Measurements from ENCODE around the gene SLC35G6.
A peak's percentile ranks its signal among the peaks of the same experiment; 100 is the strongest.
"Not testable (repeated sequence)": the region's sequence is repeated elsewhere in the genome, so short reads cannot be mapped to it uniquely, and the experiment has no call there.

SLC35G6 gene

DNA sequence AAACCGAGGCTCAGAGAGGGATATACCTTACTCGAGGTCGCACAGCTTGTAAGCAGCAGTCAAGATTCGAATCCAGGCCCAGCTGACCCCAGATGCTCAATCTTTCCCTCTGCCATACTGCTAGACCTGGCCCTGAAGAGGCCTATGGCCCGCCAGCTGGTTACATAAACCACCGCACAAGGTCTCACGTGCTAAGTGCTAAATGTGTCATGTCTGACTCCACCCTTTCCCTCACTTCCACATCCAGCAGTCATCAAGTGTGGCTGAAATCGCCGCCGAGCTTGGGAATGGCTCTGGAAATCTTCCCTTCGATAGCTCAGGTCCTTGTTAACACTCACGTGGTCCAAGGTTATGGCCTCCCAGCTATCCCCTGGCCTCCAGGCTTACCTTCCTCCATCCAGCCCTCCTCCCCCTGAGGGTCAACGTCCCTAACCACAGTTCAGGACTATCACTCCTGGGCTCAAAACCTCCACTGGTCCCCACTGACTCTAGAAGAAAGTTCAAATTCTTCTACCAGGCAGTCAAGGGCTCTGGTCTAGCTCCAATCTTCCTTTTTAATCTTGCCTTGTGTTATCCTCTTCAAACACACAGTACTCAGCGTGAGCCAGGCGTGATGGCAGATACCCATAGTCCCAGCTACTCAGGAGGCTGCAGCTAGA is 5.4 kb upstream of the SLC35G6 start:
- Histone ChIP-seq H3K4me3 (ENCODE audit: low read length) (no peak overlapping the region), H3K9ac (ENCODE audit: low read depth, low read length) (no peak overlapping the region), H3K4me1 (ENCODE audit: control insufficient read depth, insufficient read depth, low read length) (peaks cover 40% of the 10 kb centered on the region)

DNA sequence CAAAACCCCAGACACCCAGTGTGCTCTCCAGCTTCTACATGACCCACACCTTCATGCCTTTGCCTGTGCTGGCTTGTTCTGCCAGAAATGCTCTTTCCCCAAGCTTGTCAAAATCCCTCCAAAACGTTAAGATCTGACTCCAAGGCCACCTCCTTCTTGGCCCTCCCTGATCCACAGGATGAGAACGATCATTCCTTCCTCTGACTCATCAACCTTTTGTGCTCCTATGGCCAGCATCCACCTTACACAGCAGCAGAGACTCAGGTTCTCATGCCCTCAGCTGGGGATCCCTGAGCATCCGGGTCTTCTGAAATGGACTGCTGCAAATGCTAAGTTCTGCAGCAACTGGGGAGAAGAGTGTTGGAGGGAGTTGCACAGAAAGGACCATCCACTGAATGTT is 4.8 kb upstream of the SLC35G6 start:
- no peak overlapping the region for H3K9ac ChIP-seq (ENCODE audit: low read depth, low read length)

More for the DNA sequence above, 5.4 kb upstream of the SLC35G6 start:
- no peaks in the 10 kb centered on the region for H3K9me3 ChIP-seq (replicated peaks; ENCODE audit: low read length)
- peaks cover 5% of the 10 kb centered on the region for H3K36me3 ChIP-seq (ENCODE audit: insufficient read depth, low read length)
- H3K4me2 ChIP-seq (ENCODE audit: low read length), result peak overlapping the region; percentile 87
- no peaks in the 10 kb centered on the region for H3K27me3 ChIP-seq (ENCODE audit: control insufficient read depth, insufficient read depth, low read length)

DNA sequence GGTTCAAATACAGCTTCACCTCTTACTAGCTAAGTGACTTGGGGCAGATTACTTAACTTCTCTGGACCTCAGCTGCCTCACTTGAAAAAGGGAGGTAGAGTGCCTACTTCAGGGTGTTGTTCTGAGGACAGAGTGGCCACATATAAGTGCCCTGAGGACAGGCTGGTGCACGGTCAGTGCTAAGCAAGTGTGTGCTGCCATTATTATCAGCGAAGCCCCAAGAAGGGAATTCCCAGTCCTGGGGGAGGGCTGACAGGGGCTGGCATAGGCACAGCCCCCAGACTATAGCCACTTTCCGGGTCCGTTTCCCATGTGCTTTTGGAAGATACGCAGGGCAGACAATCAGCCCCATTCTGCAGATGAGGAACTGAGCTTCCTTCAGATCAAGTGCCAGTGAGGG is 4.3 kb upstream of the SLC35G6 start:
- Histone ChIP-seq H3K27me3 (ENCODE audit: control insufficient read depth, insufficient read depth, low read length) (no peaks in the 10 kb centered on the region), H3K36me3 (ENCODE audit: insufficient read depth, low read length) (peaks cover 5% of the 10 kb centered on the region), H3K4me3 (ENCODE audit: low read length) (peak overlapping the region; percentile 79), H3K9me3 (replicated peaks; ENCODE audit: low read length) (no peaks in the 10 kb centered on the region), H3K9ac (ENCODE audit: low read depth, low read length) (peak overlapping the region; percentile 93), H3K4me1 (ENCODE audit: control insufficient read depth, insufficient read depth, low read length) (peaks cover 40% of the 10 kb centered on the region), H3K4me2 (ENCODE audit: low read length) (peak overlapping the region; percentile 87)

More for the DNA sequence above, 4.8 kb upstream of the SLC35G6 start:
- no peaks in the 10 kb centered on the region for H3K27me3 ChIP-seq (ENCODE audit: control insufficient read depth, insufficient read depth, low read length)
- H3K4me3 ChIP-seq (ENCODE audit: low read length), result peak overlapping the region; percentile 8
- H3K4me2 ChIP-seq (ENCODE audit: low read length), result peak overlapping the region; percentile 87
- H3K4me1 ChIP-seq (ENCODE audit: control insufficient read depth, insufficient read depth, low read length), result peaks cover 40% of the 10 kb centered on the region
- H3K9me3 ChIP-seq (replicated peaks; ENCODE audit: low read length), result no peaks in the 10 kb centered on the region
- H3K36me3 ChIP-seq (ENCODE audit: insufficient read depth, low read length), result peaks cover 5% of the 10 kb centered on the region

DNA sequence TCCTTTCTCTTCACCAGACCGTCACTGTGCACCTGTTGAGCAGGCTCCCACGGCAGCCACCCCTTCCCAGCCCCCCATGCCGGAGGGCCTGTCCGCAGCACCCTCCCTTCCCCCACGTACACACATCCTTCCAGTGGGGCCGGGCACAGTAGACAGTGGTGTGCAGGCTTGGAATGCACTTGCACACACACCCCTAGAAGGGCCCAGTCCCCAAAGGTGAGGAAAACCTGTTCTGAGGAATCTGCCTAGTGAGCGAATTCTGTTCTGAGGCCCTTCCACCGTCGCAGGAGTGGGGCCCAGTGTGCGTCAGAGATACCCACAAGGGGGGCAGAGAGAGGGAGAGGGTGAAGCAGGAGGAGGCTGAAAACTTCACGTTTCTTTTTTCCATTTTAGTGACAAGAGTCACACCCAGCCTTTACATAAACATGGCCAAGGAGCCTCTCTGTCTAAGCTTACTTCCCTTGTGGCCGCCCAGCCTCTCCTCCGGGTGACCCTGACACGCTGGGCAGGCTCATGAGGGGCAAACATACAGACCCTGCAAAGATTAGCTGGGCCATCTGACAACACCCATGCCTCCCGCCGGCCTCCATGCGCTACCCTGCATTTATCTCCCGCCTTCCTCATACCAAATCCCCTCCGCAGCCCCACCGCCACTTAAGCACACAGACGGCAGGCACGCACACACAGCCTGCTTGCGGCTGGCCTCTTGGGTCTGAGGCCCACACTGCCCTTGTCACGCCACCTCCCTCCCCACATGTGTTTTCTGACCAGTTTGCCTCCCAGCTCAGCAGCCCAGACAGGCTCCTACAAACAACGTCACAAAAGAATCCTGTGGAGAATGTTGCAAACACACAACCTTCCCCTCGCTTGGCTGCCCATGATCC is 3.6 kb upstream of the SLC35G6 start:
- Histone ChIP-seq H3K9me3 (replicated peaks; ENCODE audit: low read length) (no peaks in the 10 kb centered on the region), H3K4me2 (ENCODE audit: low read length) (peak overlapping the region; percentile 87), H3K4me1 (ENCODE audit: control insufficient read depth, insufficient read depth, low read length) (peaks cover 40% of the 10 kb centered on the region), H3K9ac (ENCODE audit: low read depth, low read length) (peak overlapping the region; percentile 93), H3K4me3 (ENCODE audit: low read length) (peak overlapping the region; percentile 79), H3K36me3 (ENCODE audit: insufficient read depth, low read length) (peaks cover 5% of the 10 kb centered on the region), H3K27me3 (ENCODE audit: control insufficient read depth, insufficient read depth, low read length) (no peaks in the 10 kb centered on the region)

DNA sequence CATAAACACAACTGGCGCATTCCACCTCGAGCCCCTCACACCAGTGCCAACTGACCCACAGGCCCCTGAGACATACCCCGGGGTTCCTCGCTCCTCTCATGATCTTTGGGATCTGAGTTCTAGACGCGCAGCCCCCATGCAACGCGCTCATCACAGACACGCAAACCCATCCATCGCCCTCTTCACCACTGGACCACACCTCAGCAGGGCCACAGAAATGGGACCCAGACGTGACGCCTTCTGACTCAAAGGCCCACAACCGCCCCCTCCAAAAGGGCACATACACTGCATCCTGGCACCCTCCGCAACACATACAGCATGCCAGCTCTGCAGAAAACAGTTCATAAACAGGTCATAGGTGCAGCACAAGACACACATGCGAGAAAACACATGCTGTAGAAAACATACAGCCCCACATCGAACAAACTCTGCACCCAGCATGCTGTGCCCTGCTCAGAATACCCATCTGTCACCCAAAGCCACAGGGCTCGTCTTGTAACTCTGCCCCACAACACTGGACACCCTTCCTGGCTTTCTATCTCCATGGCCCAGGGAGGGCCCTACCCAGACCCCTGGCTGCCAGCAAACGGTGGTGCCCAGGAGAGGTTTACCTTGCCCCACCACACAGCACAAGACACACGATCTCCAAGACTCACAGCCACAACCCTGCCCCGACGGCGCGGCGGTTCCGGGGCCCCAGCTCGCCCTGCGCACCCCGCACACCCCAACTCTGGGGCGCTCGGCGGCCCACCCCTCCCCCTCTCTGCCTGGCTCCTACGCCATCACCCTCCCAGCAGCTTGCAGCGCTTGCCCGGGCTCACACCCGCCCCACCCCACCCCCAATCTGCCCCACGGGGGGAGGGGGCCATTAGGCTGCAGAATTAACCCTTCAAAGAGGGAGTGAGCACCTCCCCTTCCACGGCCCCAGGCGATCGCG is 2.7 kb upstream of the SLC35G6 start:
- peak overlapping the region; percentile 93 for H3K9ac ChIP-seq (ENCODE audit: low read depth, low read length)
- peaks cover 5% of the 10 kb centered on the region for H3K36me3 ChIP-seq (ENCODE audit: insufficient read depth, low read length)
- no peaks in the 10 kb centered on the region for H3K27me3 ChIP-seq (ENCODE audit: control insufficient read depth, insufficient read depth, low read length)
- peak overlapping the region; percentile 79 for H3K4me3 ChIP-seq (ENCODE audit: low read length)
- no peaks in the 10 kb centered on the region for H3K9me3 ChIP-seq (replicated peaks; ENCODE audit: low read length)
- H3K4me2 ChIP-seq (ENCODE audit: low read length), result peak overlapping the region; percentile 87
- peaks cover 48% of the 10 kb centered on the region for H3K4me1 ChIP-seq (ENCODE audit: control insufficient read depth, insufficient read depth, low read length)

DNA sequence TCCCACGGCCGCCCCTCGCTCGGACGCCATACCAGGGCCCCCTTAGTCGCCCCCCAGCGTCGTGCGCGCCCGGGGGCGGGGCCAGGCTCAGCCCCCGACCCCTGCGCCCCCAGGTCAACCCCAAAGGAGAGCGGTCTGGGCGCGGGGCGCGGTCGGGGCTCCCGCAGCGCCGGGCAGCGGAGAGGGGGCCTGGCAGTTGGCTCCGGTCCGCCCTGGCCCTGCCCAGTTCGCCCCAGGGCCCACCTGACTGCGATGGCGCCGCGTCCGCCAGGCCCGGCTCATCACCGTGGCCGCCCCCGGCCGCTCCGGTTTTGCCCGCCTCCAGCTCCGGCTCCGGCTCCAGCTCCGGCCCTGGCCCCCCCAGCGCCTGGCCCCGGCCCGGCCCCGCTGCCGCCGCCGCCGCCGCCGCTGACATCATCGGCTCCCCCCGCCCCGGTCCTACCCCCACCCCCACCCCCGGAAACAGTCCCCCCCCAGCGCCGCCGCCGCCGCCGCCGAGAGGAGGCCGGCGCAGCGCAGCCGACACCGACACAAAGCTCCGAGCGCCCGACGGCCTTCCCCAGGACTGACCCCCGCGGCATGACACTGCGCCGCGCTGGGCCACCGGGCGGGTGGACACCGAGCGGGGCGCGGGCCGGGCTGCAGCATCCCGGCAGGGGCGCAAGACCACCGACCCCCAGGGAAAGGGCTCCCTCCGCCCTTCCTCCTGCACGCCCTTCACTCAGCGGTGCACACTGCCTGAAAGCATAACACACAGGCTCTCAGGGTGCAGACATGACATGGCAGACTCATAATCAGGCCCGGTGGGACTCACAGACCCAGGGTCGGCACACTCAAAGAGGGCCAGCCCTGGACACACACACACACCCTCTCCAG is 1.8 kb upstream of the SLC35G6 start, which contains the start of gene ZBTB4:
Gene ZBTB4, minus strand, starts transcription at position 419 of the 876 bp plus-strand sequence. CDS start 12,830 bp downstream, outside the sequence.
- Histone ChIP-seq H3K4me1 (ENCODE audit: control insufficient read depth, insufficient read depth, low read length) (peaks cover 48% of the 10 kb centered on the region), H3K9ac (ENCODE audit: low read depth, low read length) (peak within 1 kb of the TSS; percentile 93), H3K4me3 (ENCODE audit: low read length) (peak within 1 kb of the TSS; percentile 81), H3K36me3 (ENCODE audit: insufficient read depth, low read length) (peaks cover 3% of the 10 kb centered on the region), H3K4me2 (ENCODE audit: low read length) (peak within 1 kb of the TSS; percentile 91), H3K27me3 (ENCODE audit: control insufficient read depth, insufficient read depth, low read length) (no peaks in the 10 kb centered on the region), H3K9me3 (replicated peaks; ENCODE audit: low read length) (no peaks in the 10 kb centered on the region)

DNA sequence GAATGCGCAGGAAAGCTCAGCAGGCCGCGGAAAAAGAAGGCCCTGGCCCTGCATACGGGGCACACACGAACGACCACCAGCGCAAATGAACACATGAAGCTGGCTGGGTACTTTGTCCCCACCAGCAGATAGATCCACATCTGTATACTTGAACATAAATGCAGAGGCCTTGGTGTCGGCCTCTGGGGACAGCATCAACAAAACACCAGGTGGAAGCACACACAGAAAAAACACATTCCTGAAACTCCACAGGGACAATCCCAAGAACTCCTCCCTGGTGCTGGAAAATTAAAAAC is 1.2 kb upstream of the SLC35G6 start:
- H3K9me3 ChIP-seq (replicated peaks; ENCODE audit: low read length), result no peaks in the 10 kb centered on the region
- H3K4me3 ChIP-seq (ENCODE audit: low read length), result peak overlapping the region; percentile 81
- H3K36me3 ChIP-seq (ENCODE audit: insufficient read depth, low read length), result peaks cover 2% of the 10 kb centered on the region
- peak overlapping the region; percentile 91 for H3K4me2 ChIP-seq (ENCODE audit: low read length)
- H3K27me3 ChIP-seq (ENCODE audit: control insufficient read depth, insufficient read depth, low read length), result no peaks in the 10 kb centered on the region
- peak overlapping the region; percentile 80 for H3K9ac ChIP-seq (ENCODE audit: low read depth, low read length)
- peaks cover 48% of the 10 kb centered on the region for H3K4me1 ChIP-seq (ENCODE audit: control insufficient read depth, insufficient read depth, low read length)

DNA sequence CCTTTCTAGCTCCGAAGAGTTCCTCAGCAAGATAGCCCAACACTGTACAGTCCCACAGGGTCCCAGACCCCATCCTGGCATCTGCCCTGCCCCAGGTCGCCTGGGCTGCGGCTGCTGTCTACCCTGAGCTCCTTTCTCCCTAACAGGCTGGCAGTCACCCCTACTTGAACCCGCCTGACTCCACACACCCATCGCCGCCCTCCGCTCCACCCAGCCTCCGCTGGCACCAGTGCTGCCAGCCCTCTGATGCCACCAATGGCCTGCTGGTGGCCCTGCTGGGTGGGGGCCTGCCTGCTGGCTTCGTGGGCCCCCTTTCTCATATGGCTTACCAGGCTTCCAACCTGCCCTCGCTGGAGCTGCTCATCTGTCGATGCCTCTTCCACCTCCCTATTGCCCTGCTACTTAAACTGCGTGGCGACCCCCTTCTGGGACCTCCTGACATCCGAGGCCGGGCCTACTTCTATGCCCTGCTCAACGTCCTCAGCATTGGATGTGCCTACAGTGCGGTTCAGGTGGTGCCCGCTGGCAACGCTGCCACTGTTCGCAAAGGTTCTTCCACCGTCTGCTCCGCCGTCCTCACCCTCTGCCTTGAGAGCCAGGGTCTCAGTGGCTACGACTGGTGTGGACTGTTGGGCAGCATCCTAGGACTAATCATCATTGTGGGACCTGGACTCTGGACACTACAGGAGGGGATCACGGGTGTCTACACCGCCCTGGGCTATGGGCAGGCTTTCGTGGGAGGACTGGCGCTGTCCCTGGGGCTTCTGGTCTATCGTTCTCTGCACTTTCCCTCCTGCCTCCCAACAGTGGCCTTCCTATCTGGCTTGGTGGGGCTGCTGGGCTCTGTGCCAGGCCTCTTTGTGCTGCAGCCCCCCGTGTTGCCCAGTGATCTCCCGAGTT is 846 bp downstream of the SLC35G6 start:
- H3K4me3 ChIP-seq (ENCODE audit: low read length); H3K4me2 ChIP-seq (ENCODE audit: low read length); H3K9ac ChIP-seq (ENCODE audit: low read depth, low read length); H3K27me3 ChIP-seq (ENCODE audit: control insufficient read depth, insufficient read depth, low read length); H3K36me3 ChIP-seq (ENCODE audit: insufficient read depth, low read length); H3K9me3 ChIP-seq (replicated peaks; ENCODE audit: low read length): not testable (repeated sequence)
- peaks cover 48% of the 10 kb centered on the region for H3K4me1 ChIP-seq (ENCODE audit: control insufficient read depth, insufficient read depth, low read length)

DNA sequence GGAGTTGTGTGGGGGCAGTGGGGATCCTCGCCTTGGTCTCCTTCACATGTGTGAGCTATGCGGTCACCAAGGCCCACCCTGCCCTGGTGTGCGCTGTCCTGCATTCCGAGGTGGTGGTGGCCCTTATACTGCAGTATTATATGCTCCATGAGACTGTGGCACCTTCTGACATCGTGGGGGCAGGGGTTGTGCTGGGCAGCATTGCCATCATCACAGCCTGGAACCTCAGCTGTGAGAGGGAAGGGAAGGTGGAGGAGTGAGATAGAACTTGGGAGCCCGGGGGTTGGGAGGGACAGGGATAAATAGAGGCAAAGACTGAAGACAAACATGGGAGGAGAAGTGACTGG is 1.5 kb downstream of the SLC35G6 start:
- H3K4me3 ChIP-seq (ENCODE audit: low read length), result peak overlapping the region; percentile 84
- peak overlapping the region; percentile 98 for H3K9ac ChIP-seq (ENCODE audit: low read depth, low read length)
- H3K27me3 ChIP-seq (ENCODE audit: control insufficient read depth, insufficient read depth, low read length); H3K36me3 ChIP-seq (ENCODE audit: insufficient read depth, low read length); H3K9me3 ChIP-seq (replicated peaks; ENCODE audit: low read length): not testable (repeated sequence)
- peaks cover 48% of the 10 kb centered on the region for H3K4me1 ChIP-seq (ENCODE audit: control insufficient read depth, insufficient read depth, low read length)
- H3K4me2 ChIP-seq (ENCODE audit: low read length), result peak overlapping the region; percentile 99
